ENCODE data around the gene BRINP2. TPM values are rescaled to one million over a fixed set of nuclear protein-coding genes. Genes with fewer than 3 reads are reported as not detected.
"Not testable (repeated sequence)": the region's sequence is repeated elsewhere in the genome, so short reads cannot be mapped to it uniquely, and the experiment has no call there.

BRINP2 gene
- total RNA-seq, 1 donor, result not detected

- TF ChIP-seq CTCF (IDR thresholded peaks at IDR 0.05; ENCODE audit: insufficient read depth, low read depth, low read length), result no peak
- DNase-seq (ENCODE audit: low read depth), result no peak
- H3K4me3 ChIP-seq (ENCODE audit: low read depth, low read length), result no peak overlapping the region
These were observed 140.4 kb downstream of the BRINP2 start for GRCh38 chr1:177311111-177311510.

- H3K4me3 ChIP-seq (ENCODE audit: low read depth, low read length), result no peak overlapping the region
- no peak for TF ChIP-seq CTCF (IDR thresholded peaks at IDR 0.05; ENCODE audit: insufficient read depth, low read depth, low read length)
- DNase-seq (ENCODE audit: low read depth), result no peak
These were observed 140.8 kb downstream of the BRINP2 start for GRCh38 chr1:177311586-177311985.

- H3K4me3 ChIP-seq (ENCODE audit: low read depth, low read length), result no peak overlapping the region
- peak; percentile 4 for DNase-seq (ENCODE audit: low read depth)
- TF ChIP-seq CTCF (IDR thresholded peaks at IDR 0.05; ENCODE audit: insufficient read depth, low read depth, low read length), result no peak
These were observed 144.5 kb downstream of the BRINP2 start for GRCh38 chr1:177315261-177315660.

- DNase-seq (ENCODE audit: low read depth), result peak; percentile 10
- TF ChIP-seq CTCF (IDR thresholded peaks at IDR 0.05; ENCODE audit: insufficient read depth, low read depth, low read length), result no peak
- H3K4me3 ChIP-seq (ENCODE audit: low read depth, low read length), result no peak overlapping the region
These were observed 145.0 kb downstream of the BRINP2 start for GRCh38 chr1:177315761-177316160.

GRCh38 chr1:177321434-177321833 lies 150.7 kb downstream of the BRINP2 start:
- H3K4me3 ChIP-seq (ENCODE audit: low read depth, low read length); DNase-seq (ENCODE audit: low read depth): not testable (repeated sequence)

- DNase-seq (ENCODE audit: low read depth), result no peak
- no peak overlapping the region for H3K4me3 ChIP-seq (ENCODE audit: low read depth, low read length)
- TF ChIP-seq CTCF (IDR thresholded peaks at IDR 0.05; ENCODE audit: insufficient read depth, low read depth, low read length), result no peak
These were observed 157.5 kb downstream of the BRINP2 start for GRCh38 chr1:177328251-177328650.

- H3K4me3 ChIP-seq (ENCODE audit: low read depth, low read length), result no peak overlapping the region
- TF ChIP-seq CTCF (IDR thresholded peaks at IDR 0.05; ENCODE audit: insufficient read depth, low read depth, low read length), result no peak
- no peak for DNase-seq (ENCODE audit: low read depth)
These were observed 159.1 kb downstream of the BRINP2 start for GRCh38 chr1:177329871-177330270.

Other genes starting within 250 kb of the BRINP2 start
- not detected in 2 replicates for gene ASTN1, start 6.2 kb upstream of the BRINP2 start, total RNA-seq

Data from fibroblast of villous mesenchyme (primary cell).